Glutamatergic neuron (in vitro differentiated cells): ENCODE results near the gene C16orf86. TPM values are rescaled to one million over a fixed set of nuclear protein-coding genes. Genes with fewer than 3 reads are reported as not detected.

Source experiments
- DNase-seq: peaks from one replicate; pipeline ENCODE4 v3.0.0; 2022
- H3K27ac Mint-ChIP-seq: one replicate; pipeline ENCODE4 v1.8.0; 2020; ENCODE audit warnings: mild to moderate bottlenecking, mixed read lengths, inconsistent platforms; ENCODE audit not compliant: unreplicated experiment
- H3K27me3 Mint-ChIP-seq: one replicate; pipeline ENCODE4 v1.8.0; 2020; ENCODE audit warnings: mild to moderate bottlenecking, moderate library complexity, mixed read lengths, inconsistent platforms; ENCODE audit not compliant: unreplicated experiment
- H3K36me3 Mint-ChIP-seq: one replicate; pipeline ENCODE4 v1.8.0; 2020; ENCODE audit warnings: mild to moderate bottlenecking, mixed read lengths, inconsistent platforms; ENCODE audit not compliant: unreplicated experiment
- H3K4me1 Mint-ChIP-seq: one replicate; pipeline ENCODE4 v1.8.0; 2020; ENCODE audit warnings: mild to moderate bottlenecking, low read depth, mixed read lengths, inconsistent platforms; ENCODE audit not compliant: unreplicated experiment
- H3K4me3 Mint-ChIP-seq: one replicate; pipeline ENCODE4 v1.8.0; 2020; ENCODE audit warnings: mild to moderate bottlenecking, mixed read lengths, inconsistent platforms; ENCODE audit not compliant: unreplicated experiment
- H3K9me3 Mint-ChIP-seq: one replicate; pipeline ENCODE4 v1.8.0; 2020; ENCODE audit warnings: mild to moderate bottlenecking, moderate library complexity, mixed read lengths, inconsistent platforms; ENCODE audit not compliant: unreplicated experiment
- CTCF ChIP-seq: fragments of 200-600 bp; sonication (generic); IDR thresholded peaks from one replicate; pipeline ENCODE4 v1.5.0; 2021; ENCODE audit not compliant: partially characterized antibody, unreplicated experiment
- total RNA-seq: library from RNA; stranded (reverse); fragmentation: NEBNext Ultra II Directional; extraction: Animal tissue kit (Norgen Biotek cat#: 25700); gene quantifications from one replicate; pipeline ENCODE4 v1.2.1, GENCODE V29; 2021; ENCODE audit not compliant: unreplicated experiment

C16orf86 gene
- total RNA-seq, 1 donor from 2014 or later: 3.4 TPM

GRCh38 chr16:67714522-67714921, 47.9 kb downstream of the C16orf86 start:
- Mint-ChIP-seq H3K36me3 (no peaks in the 10 kb centered on the region), H3K27ac (no peak overlapping the region), H3K4me3 (no peak overlapping the region), H3K9me3 (peaks cover 2% of the 10 kb centered on the region), H3K4me1 (peaks cover 18% of the 10 kb centered on the region), H3K27me3 (peaks cover 3% of the 10 kb centered on the region)
- no peak for TF ChIP-seq CTCF
- no peak for DNase-seq

- TF ChIP-seq CTCF: no peak
- Mint-ChIP-seq H3K4me3 (peak overlapping the region; percentile 53), H3K4me1 (peaks cover 30% of the 10 kb centered on the region), H3K27ac (no peak overlapping the region), H3K27me3 (peaks cover 4% of the 10 kb centered on the region), H3K36me3 (no peaks in the 10 kb centered on the region), H3K9me3 (peaks cover 9% of the 10 kb centered on the region)
- DNase-seq: no peak
Observed at GRCh38 chr16:67716097-67716496, 49.5 kb downstream of the C16orf86 start.

Other genes with a start within 250 kb of the C16orf86 start
- 6.0 TPM for gene HSD11B2, start 235.7 kb upstream of the C16orf86 start, total RNA-seq
- gene ATP6V0D1, start 185.7 kb upstream of the C16orf86 start, total RNA-seq: 111 TPM
- not detected for gene AGRP, start 183.3 kb upstream of the C16orf86 start, total RNA-seq
- 191 TPM for gene RIPOR1, start 138.0 kb upstream of the C16orf86 start, total RNA-seq
- gene CTCF, start 104.3 kb upstream of the C16orf86 start, total RNA-seq: 42.8 TPM
- 37.1 TPM for gene CARMIL2, start 21.7 kb upstream of the C16orf86 start, total RNA-seq
- gene ACD, start 6.6 kb upstream of the C16orf86 start, total RNA-seq: 33.3 TPM
- gene PARD6A, start 5.9 kb upstream of the C16orf86 start, total RNA-seq: 18.7 TPM
- gene ENKD1, start 64 bp upstream of the C16orf86 start, total RNA-seq: 19.0 TPM
- 86.7 TPM for gene GFOD2, start 52.5 kb downstream of the C16orf86 start, total RNA-seq
- gene RANBP10, start 139.7 kb downstream of the C16orf86 start, total RNA-seq: 32.0 TPM
- 3.4 TPM for gene TSNAXIP1, start 140.1 kb downstream of the C16orf86 start, total RNA-seq
- 23.1 TPM for gene THAP11, start 175.5 kb downstream of the C16orf86 start, total RNA-seq
- gene NUTF2, start 180.1 kb downstream of the C16orf86 start, total RNA-seq: 196 TPM
- 153 TPM for gene CENPT, start 180.9 kb downstream of the C16orf86 start, total RNA-seq
- gene EDC4, start 206.2 kb downstream of the C16orf86 start, total RNA-seq: 142 TPM
- gene NRN1L, start 218.1 kb downstream of the C16orf86 start, total RNA-seq: 1.0 TPM
- 27.9 TPM for gene PSKH1, start 226.4 kb downstream of the C16orf86 start, total RNA-seq